MM.1S (cell line): ENCODE data around the gene TRIP4.

Experiments used
- DNase-seq: peaks from one replicate; pipeline ENCODE4 v3.0.0-alpha.2; 2015
- H2AFZ ChIP-seq: fragments of 300-600 bp; sonication (generic); 2 replicates; pipeline ENCODE4 v1.6.0; 2016; ENCODE audit warnings: antibody characterized with exemption, low read length
- H3F3A ChIP-seq: fragments of 300-600 bp; sonication (generic); 2 replicates; pipeline ENCODE4 v1.6.1; 2016; ENCODE audit warnings: mild to moderate bottlenecking, antibody characterized with exemption, low read length, moderate library complexity, mixed read lengths; ENCODE audit not compliant: insufficient read depth
- H3K27ac ChIP-seq: fragments of 300-600 bp; sonication (generic); 2 replicates; pipeline ENCODE4 v1.5.1; 2016; ENCODE audit warnings: mild to moderate bottlenecking, low read length
- H3K27me3 ChIP-seq: fragments of 300-600 bp; sonication (generic); replicated peaks from 2 replicates; pipeline ENCODE4 v1.6.0; 2016; ENCODE audit warnings: low read length; ENCODE audit not compliant: insufficient read depth
- H3K36me3 ChIP-seq: fragments of 300-600 bp; sonication (generic); replicated peaks from 2 replicates; pipeline ENCODE4 v1.6.1; 2016; ENCODE audit warnings: mild to moderate bottlenecking, low read length, mixed read lengths; ENCODE audit not compliant: insufficient read depth
- H3K4me1 ChIP-seq: fragments of 300-600 bp; sonication (generic); 2 replicates; pipeline ENCODE4 v1.6.1; 2016; ENCODE audit warnings: low read length, mixed read lengths
- H3K4me2 ChIP-seq: fragments of 300-600 bp; sonication (generic); 2 replicates; pipeline ENCODE4 v1.6.0; 2016; ENCODE audit warnings: low read depth, low read length
- H3K4me3 ChIP-seq: fragments of 300-600 bp; sonication (generic); 2 replicates; pipeline ENCODE4 v1.5.1; 2016; ENCODE audit warnings: low read length, mixed read lengths
- H3K79me2 ChIP-seq: fragments of 300-600 bp; sonication (generic); 2 replicates; pipeline ENCODE4 v1.6.1; 2016; ENCODE audit warnings: mixed run types, low read length, mixed read lengths
- H3K9ac ChIP-seq: fragments of 300-600 bp; sonication (generic); 2 replicates; pipeline ENCODE4 v1.6.1; 2016; ENCODE audit warnings: low read length, mixed read lengths
- H3K9me2 ChIP-seq: fragments of 300-600 bp; sonication (generic); replicated peaks from 2 replicates; pipeline ENCODE4 v1.6.1; 2016; ENCODE audit warnings: mild to moderate bottlenecking, low read length, mixed read lengths; ENCODE audit not compliant: insufficient read depth
- H3K9me3 ChIP-seq: fragments of 300-600 bp; sonication (generic); replicated peaks from 2 replicates; pipeline ENCODE4 v1.6.1; 2016; ENCODE audit warnings: mild to moderate bottlenecking, low read length, mixed read lengths; ENCODE audit not compliant: insufficient read depth
- H4K20me1 ChIP-seq: fragments of 300-600 bp; sonication (generic); 2 replicates; pipeline ENCODE4 v1.6.1; 2016; ENCODE audit warnings: mild to moderate bottlenecking, low read length, moderate library complexity, mixed read lengths; ENCODE audit not compliant: insufficient read depth
- CTCF ChIP-seq: fragments of 300-600 bp; sonication (generic); IDR thresholded peaks from 2 replicates; pipeline ENCODE4 v1.5.1; 2016; ENCODE audit warnings: antibody characterized with exemption, low read length, mixed read lengths
- EZH2 ChIP-seq: fragments of 300-600 bp; sonication (generic); optimal IDR thresholded peaks from 2 replicates; pipeline ENCODE3; 2017; ENCODE audit warnings: low read depth, mild to moderate bottlenecking, antibody characterized with exemption, low read length, mixed read lengths
- EZH2phosphoT487 ChIP-seq: fragments of 300-600 bp; sonication (generic); IDR thresholded peaks from 2 replicates; pipeline ENCODE4 v1.6.1; 2018; ENCODE audit warnings: antibody characterized with exemption, low read length

The TRIP4 gene

GRCh38 chr15:64400583-64400982 lies 12.9 kb downstream of the TRIP4 start:
- H3K9me2 ChIP-seq: no peaks in the 10 kb centered on the region
- H3K79me2 ChIP-seq: no peaks in the 10 kb centered on the region
- TF ChIP-seq EZH2phosphoT487 (no peak), CTCF (no peak), EZH2 (no peak)
- H3K27ac ChIP-seq: no peak overlapping the region
- no peak overlapping the region for H3K4me2 ChIP-seq
- no peak overlapping the region for H3K9ac ChIP-seq
- DNase-seq: no peak
- H2AFZ ChIP-seq: no peak overlapping the region
- no peaks in the 10 kb centered on the region for H3K27me3 ChIP-seq
- H4K20me1 ChIP-seq: no peaks in the 10 kb centered on the region
- peaks cover 5% of the 10 kb centered on the region; the same call in 1 of the 2 replicates for H3K36me3 ChIP-seq
- no peaks in the 10 kb centered on the region for H3K4me1 ChIP-seq
- no peak overlapping the region for H3K4me3 ChIP-seq
- no peaks in the 10 kb centered on the region for H3F3A ChIP-seq
- no peaks in the 10 kb centered on the region for H3K9me3 ChIP-seq

- no peak overlapping the region for H3K4me3 ChIP-seq
- H3K27me3 ChIP-seq: no peaks in the 10 kb centered on the region
- no peak for DNase-seq
- no peaks in the 10 kb centered on the region for H3K9me3 ChIP-seq
- no peaks in the 10 kb centered on the region for H3K9me2 ChIP-seq
- no peak overlapping the region for H2AFZ ChIP-seq
- no peaks in the 10 kb centered on the region for H3F3A ChIP-seq
- no peak overlapping the region for H3K27ac ChIP-seq
- H3K4me2 ChIP-seq: no peak overlapping the region
- no peak overlapping the region for H3K9ac ChIP-seq
- no peaks in the 10 kb centered on the region for H3K79me2 ChIP-seq
- TF ChIP-seq EZH2: no peak
- no peak for TF ChIP-seq CTCF
- no peak for TF ChIP-seq EZH2phosphoT487
- H3K36me3 ChIP-seq: 0 out of 2 replicates have a peak, but pooled peaks cover 3% of the 10 kb centered on the region
- no peaks in the 10 kb centered on the region for H4K20me1 ChIP-seq
- no peaks in the 10 kb centered on the region for H3K4me1 ChIP-seq
These were observed 24.6 kb downstream of the TRIP4 start for GRCh38 chr15:64412216-64412615.

DNA sequence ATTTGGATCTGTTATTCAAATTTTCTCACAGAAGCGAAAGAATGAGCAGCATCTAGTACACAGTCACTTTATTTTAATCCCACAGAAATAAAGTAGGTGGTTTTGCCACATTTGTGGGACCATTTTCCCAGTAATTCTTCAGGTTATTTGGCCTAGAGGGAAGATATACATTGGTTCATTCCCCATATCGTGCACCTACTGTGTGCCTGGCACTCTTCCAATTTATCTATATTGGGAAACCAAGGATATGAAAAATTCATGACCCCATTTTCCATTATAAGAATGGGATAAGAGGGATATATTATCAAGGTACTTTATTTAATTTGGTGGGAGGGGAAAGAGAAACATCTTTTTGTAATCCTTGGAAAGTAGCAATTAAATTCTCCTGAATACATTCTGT lies 35.1 kb downstream of the TRIP4 start:
- no peak for DNase-seq
- no peaks in the 10 kb centered on the region for H3K27me3 ChIP-seq
- no peaks in the 10 kb centered on the region for H3K79me2 ChIP-seq
- no peaks in the 10 kb centered on the region for H3K36me3 ChIP-seq
- no peak overlapping the region for H3K4me2 ChIP-seq
- no peaks in the 10 kb centered on the region for H3K9me3 ChIP-seq
- no peaks in the 10 kb centered on the region for H3K9me2 ChIP-seq
- no peaks in the 10 kb centered on the region for H4K20me1 ChIP-seq
- H2AFZ ChIP-seq: no peak overlapping the region
- H3K4me3 ChIP-seq: no peak overlapping the region
- H3K27ac ChIP-seq: no peak overlapping the region
- TF ChIP-seq EZH2phosphoT487: no peak
- TF ChIP-seq CTCF: no peak
- no peak for TF ChIP-seq EZH2
- H3K9ac ChIP-seq: no peak overlapping the region
- no peaks in the 10 kb centered on the region for H3K4me1 ChIP-seq
- H3F3A ChIP-seq: no peaks in the 10 kb centered on the region
